ENCODE measurements around the gene HMOX1. TPM values are rescaled to one million over a fixed set of nuclear protein-coding genes. Genes with fewer than 3 reads are reported as not detected.
"Not testable (repeated sequence)": the region's sequence is repeated elsewhere in the genome, so short reads cannot be mapped to it uniquely, and the experiment has no call there.

HMOX1 gene
- polyA plus RNA-seq, 4 donors = 39.9 to 56.6 (median 43.2) TPM

DNA sequence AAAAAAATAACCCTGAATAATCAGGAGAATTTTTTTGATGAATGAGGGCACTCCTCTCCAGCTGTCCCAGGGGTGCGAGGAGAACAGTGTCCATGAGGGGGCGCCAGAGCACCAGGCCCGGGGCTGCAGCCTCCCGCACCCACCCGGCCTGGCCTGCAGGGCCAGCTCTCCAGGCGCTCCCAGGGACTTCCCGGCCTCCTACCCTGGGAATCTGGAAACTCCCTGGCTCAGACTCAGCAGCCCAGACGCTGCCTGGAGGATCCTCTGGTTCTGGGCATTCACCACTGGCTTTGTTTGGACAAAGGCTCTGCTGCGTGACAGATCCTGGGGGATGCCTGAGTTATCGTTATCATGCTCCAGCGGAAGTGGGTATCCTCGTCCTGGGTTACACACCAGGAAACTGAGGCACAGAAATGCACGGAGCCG lies 50.0 kb downstream of the HMOX1 start:
- DNase-seq (ENCODE audit: low read depth in 4 of 4, low spot score in 3 of 4) = peak; percentile 43 to 72 (median 61)

DNA sequence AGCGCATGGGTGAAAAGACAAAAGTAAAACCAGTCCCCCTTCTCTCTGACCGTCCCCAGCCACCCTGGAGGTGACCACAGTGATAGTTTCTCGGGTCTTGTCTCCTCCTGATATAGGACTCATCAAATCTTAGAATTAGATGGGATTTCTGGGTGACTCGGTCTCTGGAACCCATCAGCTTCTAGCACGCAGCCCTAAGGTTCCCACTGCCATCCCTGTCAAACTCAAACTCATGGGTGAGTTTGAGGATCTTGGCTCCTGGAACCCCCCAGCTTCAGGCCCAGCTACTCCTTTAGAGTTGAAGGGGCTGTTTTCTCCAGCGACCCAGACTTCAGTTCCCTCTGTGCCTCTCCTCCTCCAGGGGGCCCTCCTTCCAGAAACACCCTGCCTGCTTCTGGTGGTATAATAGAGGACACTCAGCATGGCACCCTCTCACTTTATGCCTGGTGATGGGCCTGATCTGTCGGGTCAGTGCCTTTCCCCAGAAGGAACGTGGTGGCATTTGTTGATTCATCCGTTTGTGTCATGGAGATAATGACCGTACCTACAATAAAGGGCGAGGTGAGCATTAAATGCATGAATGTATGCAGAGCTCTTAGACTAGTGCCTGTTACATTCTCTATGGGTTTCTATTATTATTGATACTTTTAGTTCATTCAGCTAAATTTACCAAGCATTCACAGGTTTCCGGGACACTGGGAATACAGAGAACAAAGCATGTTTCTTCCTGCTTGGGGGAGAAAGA lies 50.8 kb downstream of the HMOX1 start:
- no peak for DNase-seq (ENCODE audit: low read depth in 4 of 4, low spot score in 3 of 4)

GRCh38 chr22:35432228-35432905 lies 51.5 kb downstream of the HMOX1 start:
- no peak for DNase-seq (ENCODE audit: low read depth in 4 of 4, low spot score in 3 of 4)

DNA sequence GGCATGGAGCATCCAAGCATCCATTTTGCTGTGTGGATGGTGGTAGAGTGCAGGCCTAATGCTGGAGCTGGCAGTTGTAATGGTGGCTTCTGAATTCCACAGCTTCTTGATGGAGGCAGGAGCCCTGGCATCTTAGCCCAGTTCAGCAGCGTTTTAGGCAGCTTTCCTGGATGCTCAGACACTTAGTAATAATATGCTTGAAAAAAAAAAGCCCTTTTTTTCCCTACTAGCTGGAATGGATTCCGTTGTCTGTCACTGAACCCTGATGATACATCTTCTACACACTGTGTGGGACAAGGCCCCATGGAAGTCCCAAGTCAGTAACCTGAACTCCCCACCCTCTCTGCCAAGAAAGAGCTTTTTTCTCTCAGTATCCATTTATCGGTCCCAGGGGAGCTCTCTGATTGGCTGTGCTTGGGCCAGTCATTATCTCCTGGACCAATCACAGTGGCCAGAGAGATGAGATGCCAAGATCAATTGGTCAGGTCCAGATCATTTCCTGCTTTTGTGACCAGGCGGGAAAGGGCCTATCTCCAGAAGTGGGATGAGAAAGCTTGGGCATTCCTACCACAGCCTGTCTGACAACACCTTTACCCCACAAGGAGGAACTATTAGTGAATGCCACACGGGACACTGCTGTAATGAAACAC lies 53.3 kb downstream of the HMOX1 start:
- DNase-seq (ENCODE audit: low read depth in 4 of 4, low spot score in 3 of 4) = no peak

- no peak for DNase-seq (ENCODE audit: low read depth in 4 of 4, low spot score in 3 of 4)
These were observed 54.4 kb downstream of the HMOX1 start for GRCh38 chr22:35435201-35435740.

- no peak for DNase-seq (ENCODE audit: low read depth in 4 of 4, low spot score in 3 of 4)
These were observed 55.5 kb downstream of the HMOX1 start for GRCh38 chr22:35436421-35436820.

DNA sequence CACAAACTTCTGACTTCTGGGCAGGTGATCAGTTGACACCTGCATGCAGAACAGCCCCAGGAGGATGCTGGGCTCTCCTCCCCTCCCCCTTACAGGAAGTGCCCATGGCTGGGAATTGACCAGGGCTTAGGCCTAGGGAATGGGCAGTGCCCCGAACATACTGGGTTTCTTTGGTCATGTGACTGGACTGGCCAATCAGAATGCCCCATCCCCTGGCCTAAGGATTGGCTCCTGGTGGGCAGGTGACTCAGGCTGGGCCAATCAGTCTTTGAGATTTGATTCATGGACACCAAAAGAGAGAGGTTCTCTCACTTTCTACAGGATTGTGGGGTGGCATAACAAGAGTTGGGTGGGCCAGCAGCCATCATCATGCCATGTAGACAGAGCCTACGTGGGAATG lies 56.2 kb downstream of the HMOX1 start:
- no peak for DNase-seq (ENCODE audit: low read depth in 4 of 4, low spot score in 3 of 4)

- DNase-seq (ENCODE audit: low read depth in 4 of 4, low spot score in 3 of 4) = not testable (repeated sequence)
These were observed 57.9 kb downstream of the HMOX1 start for GRCh38 chr22:35438673-35439364.

DNA sequence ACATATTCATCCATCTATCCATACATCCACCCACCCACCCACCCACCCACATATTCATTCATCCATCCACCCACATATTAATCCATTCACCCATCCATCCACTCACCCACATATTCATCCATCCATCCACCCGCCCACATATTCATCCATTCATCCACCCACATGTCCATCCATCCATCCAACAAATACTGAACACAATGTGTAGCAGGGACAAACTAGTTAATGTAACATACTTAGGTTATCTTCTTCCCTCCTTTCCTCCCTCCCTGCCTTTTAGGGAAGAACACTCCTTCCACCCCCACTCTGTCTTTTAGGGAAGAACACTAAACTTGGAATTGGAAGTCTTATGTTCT lies 58.4 kb downstream of the HMOX1 start:
- no peak for DNase-seq (ENCODE audit: low read depth in 4 of 4, low spot score in 3 of 4)

GRCh38 chr22:35440129-35440528 lies 59.2 kb downstream of the HMOX1 start:
- DNase-seq (ENCODE audit: low read depth in 4 of 4, low spot score in 3 of 4) = no peak

DNA sequence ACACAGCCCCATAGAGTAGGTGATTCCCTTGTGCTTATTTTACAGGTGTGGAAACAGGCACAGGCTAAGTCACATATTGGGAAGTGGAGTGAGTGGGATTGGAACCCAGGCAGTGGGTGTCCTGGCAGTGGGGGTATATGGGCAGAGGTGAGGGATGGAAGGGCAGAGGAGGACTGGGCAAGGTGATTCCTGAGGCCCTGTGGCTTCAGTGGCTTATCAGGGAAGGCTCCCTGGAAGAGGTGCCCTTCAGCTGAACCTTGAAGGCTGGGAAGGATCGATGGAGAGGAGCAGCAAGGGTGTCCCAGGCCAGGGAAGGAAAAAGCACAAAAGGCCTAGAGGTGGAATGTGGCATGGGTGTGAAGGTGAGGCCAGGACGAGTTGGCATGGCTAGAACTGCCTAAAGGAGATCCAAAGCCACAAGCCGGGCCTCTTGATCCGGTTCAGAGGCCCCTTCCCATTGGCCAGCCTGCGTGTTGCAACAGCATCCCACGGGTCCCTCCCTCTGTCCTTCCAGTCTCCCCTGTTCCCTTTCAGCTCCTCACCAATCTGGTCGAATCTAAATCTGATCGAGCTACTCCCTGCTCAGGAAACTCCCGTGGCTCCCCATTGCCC lies 60.7 kb downstream of the HMOX1 start:
- no peak for DNase-seq (ENCODE audit: low read depth in 4 of 4, low spot score in 3 of 4)

DNA sequence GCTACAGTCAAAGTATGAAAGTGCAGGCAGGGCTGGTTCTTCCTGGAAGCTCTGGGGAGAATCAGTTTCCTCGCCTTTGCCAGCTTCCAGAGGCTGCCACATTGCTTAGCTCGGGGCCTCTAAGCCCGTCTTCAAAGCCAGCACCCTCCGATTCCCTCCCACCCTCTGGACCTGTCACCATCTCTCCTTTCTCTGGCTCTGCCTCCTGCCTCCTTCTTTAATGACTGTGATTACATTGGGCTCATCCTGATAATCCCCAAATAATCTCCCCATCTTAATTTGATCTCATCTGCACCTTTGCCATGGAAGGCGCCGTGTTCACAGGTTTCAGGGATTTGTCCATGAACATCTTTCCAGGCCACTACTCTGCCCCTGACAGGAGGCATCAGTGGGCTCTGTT lies 61.6 kb downstream of the HMOX1 start:
- no peak for DNase-seq (ENCODE audit: low read depth in 4 of 4, low spot score in 3 of 4)

GRCh38 chr22:35443338-35443737 lies 62.4 kb downstream of the HMOX1 start:
- DNase-seq (ENCODE audit: low read depth in 4 of 4, low spot score in 3 of 4) = no peak

Other genes starting within 250 kb of the HMOX1 start
- gene HMGXB4, start 123.6 kb upstream of the HMOX1 start, polyA plus RNA-seq (ENCODE audit: insufficient read length in 4 of 4) = 10 to 100 TPM; 24.4 to 29.7 (median 28.8) TPM
- 10 to 100 TPM; 33.0 to 45.8 (median 38.7) TPM for gene TOM1, start 81.2 kb upstream of the HMOX1 start, polyA plus RNA-seq (ENCODE audit: insufficient read length in 4 of 4)
- 10 to 100 TPM; 56.5 to 74.2 (median 69.0) TPM for gene MCM5, start 19.0 kb downstream of the HMOX1 start, polyA plus RNA-seq (ENCODE audit: insufficient read length in 4 of 4)
- 1 to 10 TPM; 1.6 to 2.1 (median 1.9) TPM for gene RASD2, start 159.7 kb downstream of the HMOX1 start, polyA plus RNA-seq (ENCODE audit: insufficient read length in 4 of 4)
- under 1 TPM in 1 of 4 donors, not detected in 3; 0.06 TPM for gene MB, start 236.2 kb downstream of the HMOX1 start, polyA plus RNA-seq (ENCODE audit: insufficient read length in 4 of 4)